Measurements from ENCODE around the gene MON1A. TPM values are rescaled to one million over a fixed set of nuclear protein-coding genes. Genes with fewer than 3 reads are reported as not detected.
"Not testable (repeated sequence)": the region's sequence is repeated elsewhere in the genome, so short reads cannot be mapped to it uniquely, and the experiment has no call there.

MON1A gene
- total and polyA plus RNA-seq, 10 of the 15 experiments (the other 5 are each of a cell fraction or from before 2014, with no cell fraction given): 1.3 to 10.5 (median 7.7) TPM

- no peaks in the 10 kb centered on the region for H4K20me1 ChIP-seq (ENCODE audit: control insufficient read depth, insufficient read depth)
- no peak overlapping the region for H3K4me3 ChIP-seq
- no peaks in the 10 kb centered on the region for H3K27me3 ChIP-seq (replicated peaks in 1 of 2; ENCODE audit: control insufficient read depth in 2 of 2, insufficient read depth in 2 of 2, low read length in 1 of 2)
- ChIA-PET POLR2A (interaction anchor here (0.6 kb wide), 1 partner anchor 112 kb away, joined by 3 read pairs; no protein-coding TSS in a partner anchor), CTCF (interaction anchor here (1.4 kb wide), 1 partner anchor 11 kb away, joined by 3 read pairs; no protein-coding TSS in a partner anchor), RAD21 (ENCODE audit: unreplicated experiment) (no interaction called here), SMC1A (ENCODE audit: uncharacterized antibody, unreplicated experiment) (no interaction called here)
- TF ChIP-seq ZNF217 (IDR thresholded peaks at IDR 0.05): no peak
- TF ChIP-seq LARP7 (IDR thresholded peaks at IDR 0.05): no peak
- TF ChIP-seq YBX1 (IDR thresholded peaks at IDR 0.05): no peak
- TF ChIP-seq STAT3 (IDR thresholded peaks at IDR 0.05; ENCODE audit: low read depth, low read length): no peak
- TF ChIP-seq DPF2 (IDR thresholded peaks at IDR 0.05): no peak
- no peak for TF ChIP-seq MAX (IDR thresholded peaks at IDR 0.05; ENCODE audit: low read depth, low read length)
- no peak for TF ChIP-seq FOS (IDR thresholded peaks at IDR 0.05; ENCODE audit: borderline replicate concordance, extremely low read depth, insufficient read length)
- no peak for TF ChIP-seq CEBPB (IDR thresholded peaks at IDR 0.05; ENCODE audit: borderline replicate concordance in 1 of 2, low read depth in 2 of 2, low read length in 2 of 2)
- TF ChIP-seq SPI1 (IDR thresholded peaks at IDR 0.05; ENCODE audit: borderline replicate concordance, insufficient read depth, low read depth, low read length): no peak
- no peak for TF ChIP-seq PBX3 (IDR thresholded peaks at IDR 0.05; ENCODE audit: insufficient replicate concordance, low read depth, low read length)
- TF ChIP-seq RAD51 (IDR thresholded peaks at IDR 0.05): no peak
- no peak for TF ChIP-seq RFX5 (IDR thresholded peaks at IDR 0.05; ENCODE audit: low read depth, low read length)
- TF ChIP-seq KDM1A (IDR thresholded peaks at IDR 0.05; ENCODE audit: borderline replicate concordance): no peak
- TF ChIP-seq ZNF622 (IDR thresholded peaks at IDR 0.05): no peak
- TF ChIP-seq RBBP5 (conservative IDR thresholded peaks at IDR 0.05): no peak
- TF ChIP-seq EGR1 (IDR thresholded peaks at IDR 0.05; ENCODE audit: borderline replicate concordance in 1 of 2, low read depth in 2 of 2, low read length in 2 of 2): no peak
- no peak for TF ChIP-seq GATAD2B (conservative IDR thresholded peaks at IDR 0.05; ENCODE audit: low read depth)
- TF ChIP-seq KLF5 (IDR thresholded peaks at IDR 0.05; ENCODE audit: partially characterized antibody): no peak
- peaks cover 20% of the 10 kb centered on the region for H3K79me2 ChIP-seq (ENCODE audit: control insufficient read depth, insufficient read depth, low read length)
- no TSS peak for BruUV-seq (replicated peaks)
- no peak for FAIRE-seq
- H3K36me3 ChIP-seq (ENCODE audit: control insufficient read depth in 2 of 2, insufficient read depth in 2 of 2, low read length in 1 of 2): no peaks in the 10 kb centered on the region
- intact Hi-C loops (cut with micrococcal nuclease; ENCODE audit: unreplicated experiment) (no loop called here), in situ Hi-C loops (cut with MboI) (no loop called here)
- WGBS (ENCODE audit: insufficient coverage, insufficient replicate concordance, low lambda C conversion rate, missing lambda C conversion rate): 68% methylated on average over 3 of the region's 3 CpGs
- H3K9me3 ChIP-seq (replicated peaks; ENCODE audit: control insufficient read depth, insufficient read depth, low read length): no peaks in the 10 kb centered on the region
- DNase-seq (ENCODE audit: low read depth, low spot score): no peak
- no peak overlapping the region for H3K9ac ChIP-seq (ENCODE audit: control insufficient read depth, insufficient read depth, low read length)
- no peak overlapping the region for H3K27ac ChIP-seq (ENCODE audit: control insufficient read depth, insufficient read depth)
- no peak for ATAC-seq
- no peaks in the 10 kb centered on the region for H3K4me1 ChIP-seq (ENCODE audit: control insufficient read depth, insufficient read depth, low read length)
- H2AFZ ChIP-seq (ENCODE audit: control insufficient read depth, low read depth, low read length): no peak overlapping the region
- H3K4me2 ChIP-seq (ENCODE audit: control insufficient read depth, insufficient read depth): no peak overlapping the region
Measured at GRCh38 chr3:49937090-49937489, 7.5 kb upstream of the MON1A start.

GRCh38 chr3:49932281-49932680 lies 2.7 kb upstream of the MON1A start:
- 89% methylated on average over 14 of the region's 15 CpGs for WGBS (ENCODE audit: insufficient coverage, insufficient replicate concordance, low lambda C conversion rate, missing lambda C conversion rate)
- H3K27ac ChIP-seq (ENCODE audit: control insufficient read depth, insufficient read depth); H2AFZ ChIP-seq (ENCODE audit: control insufficient read depth, low read depth, low read length); BruUV-seq (replicated peaks); ATAC-seq; H3K4me3 ChIP-seq; in situ Hi-C loops (cut with MboI); H4K20me1 ChIP-seq (ENCODE audit: control insufficient read depth, insufficient read depth); H3K9ac ChIP-seq (ENCODE audit: control insufficient read depth, insufficient read depth, low read length); RAD21 ChIA-PET (ENCODE audit: unreplicated experiment); SMC1A ChIA-PET (ENCODE audit: uncharacterized antibody, unreplicated experiment); H3K4me2 ChIP-seq (ENCODE audit: control insufficient read depth, insufficient read depth); intact Hi-C loops (cut with micrococcal nuclease; ENCODE audit: unreplicated experiment); H3K36me3 ChIP-seq (ENCODE audit: control insufficient read depth in 2 of 2, insufficient read depth in 2 of 2, low read length in 1 of 2); H3K79me2 ChIP-seq (ENCODE audit: control insufficient read depth, insufficient read depth, low read length); FAIRE-seq; H3K4me1 ChIP-seq (ENCODE audit: control insufficient read depth, insufficient read depth, low read length); DNase-seq (ENCODE audit: low read depth, low spot score); H3K27me3 ChIP-seq (replicated peaks in 1 of 2; ENCODE audit: control insufficient read depth in 2 of 2, insufficient read depth in 2 of 2, low read length in 1 of 2); H3K9me3 ChIP-seq (replicated peaks; ENCODE audit: control insufficient read depth, insufficient read depth, low read length): not testable (repeated sequence)
- POLR2A ChIA-PET: interaction anchor here (0.6 to 0.7 kb wide), 2 partner anchors 53 to 93 kb away, joined by 3 to 5 read pairs; no protein-coding TSS in a partner anchor
- CTCF ChIA-PET: interaction anchor here (1.3 kb wide), 1 partner anchor 50 kb away, joined by 3 read pairs; no protein-coding TSS in a partner anchor
